Stimulated activated CD8-positive, alpha-beta memory T cell treated with anti-CD3 and anti-CD28 coated beads, Interleukin-4, amount 100 ng/mL, for 4 hours (primary cell): ENCODE measurements around the gene UBA1.

Experiments
- DNase-seq, 2 donors: peaks; one replicate each; pipeline ENCODE4 v3.0.0-alpha.2; 2020; ENCODE audit warnings: low read depth in 2 of 2, low spot score in 1 of 2

Gene UBA1

DNA sequence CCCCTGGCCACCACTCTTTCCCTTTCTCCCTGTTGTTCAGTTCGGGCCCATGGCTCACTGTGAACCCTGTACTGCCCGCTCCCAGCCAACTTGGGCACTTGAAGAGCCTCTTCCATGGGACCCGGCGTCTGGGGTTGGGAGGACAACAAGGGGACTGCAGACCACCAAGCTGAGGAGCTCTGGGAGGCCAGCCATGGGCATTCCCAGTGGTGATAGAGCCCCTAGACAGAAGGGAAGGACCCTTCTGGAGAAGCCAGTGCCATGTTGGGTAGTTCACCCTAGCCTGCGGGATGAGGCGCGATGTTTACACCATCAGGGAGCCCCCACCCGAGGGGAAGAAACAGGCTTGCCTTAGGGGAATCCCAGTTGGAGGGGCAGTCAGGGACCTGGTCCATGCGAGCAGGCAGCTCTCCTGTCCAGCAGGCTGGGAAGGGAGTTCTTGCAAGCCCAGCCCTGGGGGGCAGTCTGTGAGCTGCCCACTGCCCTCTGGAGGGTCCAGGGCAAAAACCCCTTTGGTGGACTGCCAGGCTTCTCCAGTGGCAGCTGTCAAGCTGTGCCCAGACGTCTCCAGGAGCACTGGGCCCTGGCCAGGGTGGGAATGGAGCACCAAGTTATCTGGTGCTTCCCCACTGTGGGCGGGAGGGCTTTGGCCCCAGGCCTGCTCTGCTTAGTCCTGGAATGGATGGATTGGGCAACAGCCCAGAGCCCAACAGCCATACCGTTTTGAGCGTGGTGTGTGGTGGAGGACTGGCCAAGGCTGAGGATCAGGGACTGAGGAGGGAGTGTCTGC lies 23.7 kb upstream of the UBA1 start:
- DNase-seq = no peak

DNA sequence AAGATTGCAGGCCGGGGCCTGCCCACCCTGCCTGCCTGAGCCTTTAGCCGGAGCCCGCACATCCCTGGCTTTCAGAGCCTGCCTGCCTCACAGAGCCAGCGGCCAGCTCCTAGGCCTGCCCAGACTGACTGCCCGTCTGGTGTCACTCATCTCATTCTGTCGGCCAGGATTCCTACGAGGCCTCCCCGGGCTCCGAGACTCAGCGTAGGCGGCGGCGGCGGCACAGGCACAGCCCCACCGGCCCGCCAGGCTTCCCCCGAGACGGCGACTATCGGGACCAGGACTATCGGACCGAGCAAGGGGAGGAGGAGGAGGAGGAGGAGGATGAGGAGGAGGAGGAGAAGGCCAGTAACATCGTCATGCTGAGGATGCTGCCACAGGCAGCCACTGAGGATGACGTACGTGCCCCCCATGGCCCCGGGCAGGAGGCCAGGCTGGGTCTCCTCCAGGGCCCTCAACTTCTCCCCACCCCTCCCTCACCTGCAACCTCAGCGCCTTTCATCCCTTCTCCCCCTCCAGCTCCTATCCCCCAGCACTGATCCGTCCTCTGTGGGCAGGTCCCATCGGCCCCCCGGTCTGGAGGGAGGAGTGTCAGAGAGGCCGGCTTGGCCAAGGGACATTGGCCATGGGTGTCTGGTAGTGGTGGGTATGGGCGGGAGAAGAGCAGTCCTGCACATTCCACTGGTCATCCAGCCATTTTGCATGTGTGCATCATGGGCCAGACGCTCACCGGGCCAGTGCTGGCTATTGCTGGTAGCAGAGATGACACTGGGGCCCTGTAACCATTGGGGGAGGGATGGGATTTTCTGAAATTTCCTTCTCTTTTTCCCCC lies 22.6 kb upstream of the UBA1 start:
- no peak for DNase-seq

DNA sequence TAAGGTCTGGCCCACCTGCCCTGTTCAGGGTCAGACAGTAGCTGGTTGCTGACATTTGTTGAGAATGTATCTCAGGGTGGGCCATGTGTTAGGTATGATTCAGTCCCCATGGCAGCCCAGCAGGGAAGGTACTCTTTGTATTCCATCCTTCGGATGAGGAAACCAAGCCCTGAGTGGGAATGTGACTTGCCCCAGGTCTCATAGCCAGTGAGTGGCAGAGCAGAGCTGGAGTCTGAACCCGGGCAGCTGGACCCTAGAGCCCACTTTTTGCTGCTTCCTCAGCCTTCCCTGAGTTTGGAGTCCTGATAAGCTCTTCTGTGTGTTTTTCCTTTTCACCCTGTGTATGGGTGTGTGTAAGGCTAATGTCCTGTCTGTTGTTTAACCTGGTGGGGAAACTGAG lies 21.6 kb upstream of the UBA1 start:
- DNase-seq = no peak

DNA sequence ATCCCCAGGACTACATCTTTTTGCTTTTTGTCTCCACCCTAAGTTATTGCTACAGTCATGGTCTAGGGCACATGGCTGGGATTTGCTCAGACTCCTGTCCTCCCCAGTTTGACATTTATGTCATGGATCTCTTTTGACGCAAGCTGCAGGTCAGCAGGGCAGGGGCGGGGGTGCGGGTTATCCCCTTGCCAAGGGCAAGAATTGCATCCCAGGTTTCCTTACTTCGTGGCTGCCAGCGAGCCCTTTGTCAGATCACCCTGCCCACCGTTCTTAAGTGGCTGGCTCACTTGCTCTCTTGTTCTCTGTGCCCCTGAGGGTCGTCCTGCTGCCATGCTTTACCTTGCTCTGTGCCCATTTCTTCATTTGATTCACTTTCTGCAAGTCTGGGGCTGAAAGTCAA lies 21.1 kb upstream of the UBA1 start:
- no peak for DNase-seq

DNA sequence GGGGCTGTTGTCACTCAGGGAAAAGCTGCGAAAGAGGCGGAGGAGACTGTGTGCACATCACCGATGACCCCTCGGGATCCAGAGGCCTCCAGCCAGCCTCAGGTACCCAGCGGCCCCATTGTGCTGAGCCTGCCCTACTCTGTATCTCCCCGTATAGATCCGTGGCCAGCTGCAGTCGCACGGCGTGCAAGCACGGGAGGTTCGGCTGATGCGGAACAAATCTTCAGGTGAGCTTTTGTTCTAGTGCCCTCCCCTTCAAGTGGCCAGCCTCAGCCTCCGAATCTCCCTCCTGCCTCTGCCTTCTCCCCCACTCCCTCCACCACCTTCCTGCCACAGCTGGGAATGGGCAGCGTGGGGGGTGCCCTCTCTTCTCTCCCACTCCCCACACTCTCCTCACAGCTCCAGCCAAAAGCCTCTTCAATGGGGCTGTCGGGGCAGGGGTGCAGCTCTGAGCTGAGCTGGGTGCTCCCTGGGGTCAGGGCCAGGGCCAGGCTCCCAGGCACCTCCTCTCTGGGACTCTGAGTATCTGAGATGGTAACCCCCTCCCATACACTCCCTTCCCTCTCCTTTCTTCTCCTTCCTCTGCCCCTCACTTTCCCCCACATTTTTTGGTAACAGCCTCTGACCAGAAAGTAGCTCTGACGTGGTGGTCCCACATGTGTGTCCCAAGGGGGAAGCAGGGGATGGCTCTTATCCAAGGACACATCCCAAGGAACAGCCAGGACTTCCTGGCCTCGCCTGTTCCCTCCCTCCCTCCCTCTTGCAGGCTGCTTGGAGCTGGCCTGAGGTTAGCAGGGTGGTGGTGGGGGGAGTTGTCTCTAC lies 20.4 kb upstream of the UBA1 start:
- DNase-seq = no peak

DNA sequence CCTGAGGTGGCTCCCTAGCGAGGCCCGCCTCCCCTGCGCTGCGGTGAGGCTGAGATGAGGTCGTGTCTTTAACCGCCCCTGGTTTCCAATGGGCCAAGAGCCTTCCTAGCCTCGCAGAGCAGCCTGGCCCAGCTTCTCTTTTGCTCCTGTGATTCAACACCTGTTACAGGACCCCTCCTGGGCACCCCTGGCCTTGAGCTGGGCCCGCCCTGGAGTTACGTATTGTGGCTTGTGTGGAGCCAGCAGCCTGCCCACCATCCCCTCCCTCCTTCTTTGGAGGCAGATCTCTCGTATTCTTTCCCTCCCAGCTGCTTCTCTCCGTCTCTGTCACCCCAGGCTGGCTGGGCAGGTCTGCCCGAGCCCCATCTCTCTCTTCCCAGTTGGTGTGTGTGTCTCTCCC lies 19.3 kb upstream of the UBA1 start:
- no peak for DNase-seq

DNA sequence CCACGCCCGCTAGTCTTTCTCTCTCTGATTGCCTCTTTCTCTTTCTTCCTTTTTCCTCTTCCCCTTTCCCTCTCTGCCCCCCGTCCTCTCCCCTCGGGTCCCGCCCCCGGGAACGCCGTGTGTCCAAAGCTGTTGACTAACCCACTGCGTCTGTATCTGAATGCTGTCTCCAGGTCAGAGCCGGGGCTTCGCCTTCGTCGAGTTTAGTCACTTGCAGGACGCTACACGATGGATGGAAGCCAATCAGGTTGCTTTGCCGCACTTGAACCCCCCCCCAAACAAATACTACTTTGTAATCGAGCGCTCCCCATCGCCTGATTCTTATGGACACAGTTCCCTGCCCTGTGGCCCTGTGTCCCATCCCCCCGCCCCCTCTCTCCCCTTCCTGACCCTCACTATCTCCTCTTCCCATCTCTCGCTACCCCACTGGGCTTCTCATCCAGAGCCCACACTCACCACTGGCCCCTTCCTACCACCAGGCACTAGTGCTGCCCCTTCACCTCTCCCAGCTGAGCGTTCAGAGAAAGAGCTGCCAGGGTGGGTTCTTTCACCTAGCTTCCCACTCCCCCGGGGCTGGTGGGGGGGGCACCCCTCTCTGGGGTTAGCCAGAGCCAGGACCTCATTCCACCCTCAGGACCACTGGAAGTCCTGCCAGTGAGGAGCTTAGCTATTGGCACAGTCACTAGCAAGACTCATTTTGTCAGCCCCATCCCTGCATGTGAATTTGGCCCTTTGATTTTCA lies 18.6 kb upstream of the UBA1 start:
- no peak for DNase-seq

DNA sequence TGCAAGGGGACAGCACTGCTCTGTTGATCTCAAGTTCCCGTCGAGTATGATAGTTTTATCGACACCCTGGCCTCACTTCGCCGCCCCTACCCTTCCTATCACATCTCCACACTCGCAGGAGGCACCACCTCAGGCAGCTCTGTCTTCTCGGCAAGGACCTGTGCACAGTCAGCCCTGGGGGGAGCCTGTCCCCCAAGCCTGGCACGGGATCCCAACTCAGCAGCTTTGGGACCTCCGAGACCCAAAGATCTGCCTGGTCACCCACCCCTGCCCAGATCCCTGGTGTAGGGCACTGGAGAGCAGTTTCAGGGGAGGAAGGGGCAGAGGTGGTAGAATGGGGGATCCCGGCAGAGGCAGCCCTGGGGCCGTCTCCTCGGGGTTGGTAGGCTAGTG lies 18.0 kb upstream of the UBA1 start:
- no peak for DNase-seq

DNA sequence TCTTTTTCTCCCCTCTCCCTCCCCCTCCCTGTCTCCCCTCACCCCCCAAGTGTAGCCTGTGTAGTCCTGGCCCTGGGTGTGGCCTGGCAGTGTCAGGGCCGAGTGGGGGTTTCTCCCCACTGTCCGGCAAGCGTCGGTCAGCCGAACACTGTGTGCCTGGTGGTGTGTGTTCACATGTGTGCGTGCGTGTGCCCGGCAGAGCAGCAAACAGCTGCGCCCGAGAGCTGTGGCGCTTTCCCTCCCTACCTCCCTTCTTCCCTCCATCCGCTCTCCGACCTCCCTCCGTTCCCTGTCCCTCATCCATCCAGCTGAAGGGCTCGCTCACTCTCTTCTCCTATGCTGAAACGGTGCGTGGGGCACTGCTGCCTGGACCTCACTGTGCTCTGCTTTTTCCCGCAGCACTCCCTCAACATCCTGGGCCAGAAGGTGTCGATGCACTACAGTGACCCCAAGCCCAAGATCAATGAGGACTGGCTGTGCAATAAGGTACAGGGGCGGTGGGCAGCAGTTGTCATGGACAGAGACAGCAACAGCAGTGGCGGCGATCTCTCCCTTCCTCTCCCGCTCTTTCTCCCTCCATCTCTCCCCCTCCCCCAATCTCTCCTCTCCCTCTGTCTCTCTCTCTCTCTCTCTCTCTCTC lies 17.4 kb upstream of the UBA1 start:
- no peak for DNase-seq

DNA sequence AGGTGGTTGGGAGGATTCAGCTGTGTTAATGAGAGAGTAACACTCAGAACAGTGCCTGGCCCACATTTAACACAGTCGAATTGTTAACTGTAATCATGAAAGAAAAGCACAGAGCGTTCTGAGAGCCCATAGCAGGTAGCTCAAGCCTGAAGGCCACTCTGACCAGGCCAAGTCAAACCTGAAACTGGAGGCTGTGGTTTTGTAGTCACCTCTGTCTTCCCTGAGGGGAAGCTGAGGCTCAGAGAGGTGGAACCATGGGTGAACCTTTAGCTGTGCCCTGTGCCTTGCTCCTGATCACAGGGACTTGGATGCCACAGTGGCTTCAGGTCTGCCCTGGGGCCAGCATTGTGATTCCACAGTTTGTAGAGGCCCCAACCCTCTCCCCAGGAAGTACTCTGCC lies 16.6 kb upstream of the UBA1 start:
- no peak for DNase-seq

DNA sequence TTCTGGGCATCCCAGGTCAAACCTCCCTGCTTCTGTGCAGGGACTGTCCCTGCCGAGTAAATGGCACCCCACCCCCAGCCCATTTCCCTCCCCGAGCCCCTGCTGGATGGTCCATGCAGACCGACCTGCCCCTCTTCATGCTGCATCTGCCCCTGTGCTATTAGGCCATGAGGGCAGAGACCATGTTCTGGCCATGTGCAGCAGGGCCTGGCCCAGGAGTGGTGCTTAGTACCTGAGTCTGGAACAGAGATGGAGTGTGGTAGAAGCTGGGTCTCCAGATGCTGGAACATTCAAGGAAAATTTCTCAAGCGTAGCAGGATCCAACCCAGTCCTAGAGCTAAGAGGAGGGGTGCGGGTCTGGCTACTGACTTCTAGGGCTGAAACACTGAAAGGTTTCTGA lies 15.3 kb upstream of the UBA1 start:
- no peak for DNase-seq

DNA sequence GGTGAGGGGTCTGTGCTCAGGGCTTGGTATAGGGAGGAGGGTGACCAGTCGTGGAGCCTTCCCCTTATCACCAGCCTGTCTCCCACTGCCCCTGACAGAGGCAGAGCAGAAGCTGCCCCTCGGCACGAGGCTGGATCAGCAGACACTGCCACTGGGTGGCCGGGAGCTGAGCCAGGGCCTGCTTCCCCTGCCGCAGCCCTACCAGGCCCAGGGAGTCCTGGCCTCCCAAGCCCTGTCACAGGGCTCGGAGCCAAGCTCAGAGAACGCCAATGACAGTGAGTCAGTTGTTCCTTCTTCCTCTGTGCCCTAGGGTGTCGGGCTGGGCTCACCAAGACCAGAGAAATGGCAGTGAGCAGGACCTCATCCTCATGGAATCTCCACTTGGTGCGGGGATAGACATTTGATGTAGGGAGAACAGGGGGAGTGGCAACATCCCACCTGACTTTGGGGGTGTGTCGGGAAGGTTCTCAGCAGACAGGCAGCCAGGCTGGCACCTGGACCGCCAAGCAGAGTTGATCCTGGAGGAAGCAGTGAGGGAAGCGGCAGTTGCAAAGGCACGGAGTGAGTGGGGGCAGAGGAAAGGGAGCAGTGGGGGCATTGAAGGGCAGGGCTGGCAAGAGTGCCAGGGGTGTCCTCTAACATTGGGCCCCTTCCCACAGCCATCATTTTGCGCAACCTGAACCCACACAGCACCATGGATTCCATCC lies 14.3 kb upstream of the UBA1 start:
- no peak for DNase-seq

DNA sequence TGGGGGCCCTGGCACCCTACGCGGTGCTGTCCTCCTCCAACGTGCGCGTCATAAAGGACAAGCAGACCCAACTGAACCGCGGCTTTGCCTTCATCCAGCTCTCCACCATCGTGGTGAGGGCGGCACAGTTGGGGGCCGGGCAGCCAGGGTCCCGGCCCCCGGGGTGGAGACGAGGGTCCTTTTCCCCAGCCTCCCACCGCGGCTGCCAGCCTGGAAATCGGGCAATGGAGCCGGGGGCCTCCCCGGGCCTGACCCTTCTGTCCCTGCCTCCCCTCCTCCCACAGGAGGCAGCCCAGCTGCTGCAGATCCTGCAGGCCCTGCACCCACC lies 13.7 kb upstream of the UBA1 start:
- DNase-seq = no peak

DNA sequence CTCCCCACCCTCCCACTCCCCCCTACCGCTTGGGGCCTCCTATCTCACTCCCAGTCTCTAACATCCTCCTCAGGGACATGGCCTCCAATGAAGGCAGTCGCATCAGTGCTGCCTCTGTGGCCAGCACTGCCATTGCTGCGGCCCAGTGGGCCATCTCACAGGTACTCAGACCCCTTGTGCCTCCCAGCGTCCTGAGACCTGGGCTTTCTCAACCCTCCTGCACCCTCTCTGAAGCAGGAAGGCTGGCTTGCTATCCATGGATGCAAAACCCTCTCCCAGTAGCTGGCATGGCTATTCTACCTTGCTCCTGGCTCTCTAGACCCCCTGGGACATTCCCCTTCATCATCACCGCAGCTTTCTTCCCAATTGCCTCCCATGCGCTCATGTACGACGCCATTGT lies 13.3 kb upstream of the UBA1 start:
- DNase-seq = no peak

DNA sequence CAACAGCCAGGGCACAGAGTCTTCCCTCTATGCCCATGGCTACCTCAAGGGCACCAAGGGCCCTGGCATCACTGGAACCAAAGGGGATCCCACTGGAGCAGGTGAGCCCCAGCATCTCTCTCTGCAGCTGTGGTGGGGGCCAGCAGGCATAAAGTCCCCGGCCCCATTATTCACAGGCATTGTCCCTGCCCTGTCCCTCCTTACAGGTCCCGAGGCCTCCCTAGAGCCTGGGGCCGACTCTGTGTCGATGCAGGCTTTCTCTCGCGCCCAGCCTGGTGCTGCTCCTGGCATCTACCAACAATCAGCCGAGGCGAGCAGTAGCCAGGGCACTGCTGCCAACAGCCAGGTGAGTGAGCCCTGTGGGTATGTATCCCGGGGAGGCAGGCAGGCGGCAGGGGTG lies 12.3 kb upstream of the UBA1 start:
- no peak for DNase-seq

DNA sequence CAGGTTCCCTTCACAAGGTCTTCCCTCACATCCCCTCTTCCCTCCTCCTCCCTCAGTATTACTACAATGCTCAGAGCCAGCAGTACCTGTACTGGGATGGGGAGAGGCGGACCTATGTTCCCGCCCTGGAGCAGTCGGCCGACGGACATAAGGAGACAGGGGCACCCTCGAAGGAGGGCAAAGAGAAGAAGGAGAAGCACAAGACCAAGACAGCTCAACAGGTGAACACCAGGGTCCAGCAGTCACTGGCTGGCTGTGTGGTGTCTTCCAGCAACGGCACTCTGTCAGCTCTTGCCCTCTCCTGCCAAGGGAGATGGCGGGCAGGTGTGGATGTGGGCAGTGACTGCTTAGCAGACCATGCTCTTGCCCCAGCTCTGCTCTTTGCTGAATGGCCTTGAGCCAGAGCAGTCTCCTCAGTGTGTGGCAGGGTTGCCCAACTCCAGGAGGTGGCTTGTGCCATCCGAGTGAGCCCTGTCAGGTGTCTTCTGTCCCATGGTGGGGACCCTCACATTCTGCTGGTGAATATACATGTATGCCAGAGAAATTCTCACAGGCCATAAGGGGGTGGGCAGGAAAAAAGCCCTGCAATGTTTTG lies 11.4 kb upstream of the UBA1 start:
- no peak for DNase-seq

DNA sequence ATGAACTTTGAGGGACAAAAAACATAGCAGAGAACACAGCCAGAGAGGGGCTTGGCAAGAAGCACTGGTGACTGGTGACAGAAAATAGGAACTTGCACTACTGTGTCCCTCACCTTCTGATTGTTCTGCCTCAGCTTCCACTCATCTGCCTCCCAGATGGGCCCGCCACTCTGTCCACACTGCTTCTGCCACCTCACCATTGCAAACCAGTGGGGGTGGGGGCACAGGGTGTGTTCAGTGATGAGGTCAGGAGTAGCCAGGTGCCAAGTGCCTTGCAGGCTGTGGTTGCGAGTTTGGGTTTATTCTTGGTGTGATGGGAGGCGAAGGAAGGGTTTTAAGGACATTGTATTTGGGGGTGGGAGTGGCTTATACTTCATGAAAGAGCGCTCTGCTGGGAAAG lies 9.1 kb upstream of the UBA1 start:
- no peak for DNase-seq

DNA sequence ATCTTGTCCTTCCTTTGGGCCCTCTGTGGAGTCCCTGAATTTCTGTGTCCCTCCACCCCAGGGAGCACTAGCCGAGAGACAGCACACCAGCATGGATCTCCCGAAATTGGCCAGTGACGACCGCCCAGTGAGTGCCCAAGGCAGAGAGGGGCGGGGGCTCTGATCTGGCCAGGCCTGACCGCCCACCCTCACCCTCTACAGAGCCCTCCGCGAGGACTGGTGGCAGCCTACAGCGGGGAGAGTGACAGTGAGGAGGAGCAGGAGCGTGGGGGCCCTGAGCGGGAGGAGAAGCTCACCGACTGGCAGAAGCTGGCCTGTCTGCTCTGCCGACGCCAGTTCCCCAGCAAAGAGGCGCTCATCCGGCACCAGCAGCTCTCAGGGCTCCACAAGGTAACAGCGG lies 8.4 kb upstream of the UBA1 start:
- no peak for DNase-seq

DNA sequence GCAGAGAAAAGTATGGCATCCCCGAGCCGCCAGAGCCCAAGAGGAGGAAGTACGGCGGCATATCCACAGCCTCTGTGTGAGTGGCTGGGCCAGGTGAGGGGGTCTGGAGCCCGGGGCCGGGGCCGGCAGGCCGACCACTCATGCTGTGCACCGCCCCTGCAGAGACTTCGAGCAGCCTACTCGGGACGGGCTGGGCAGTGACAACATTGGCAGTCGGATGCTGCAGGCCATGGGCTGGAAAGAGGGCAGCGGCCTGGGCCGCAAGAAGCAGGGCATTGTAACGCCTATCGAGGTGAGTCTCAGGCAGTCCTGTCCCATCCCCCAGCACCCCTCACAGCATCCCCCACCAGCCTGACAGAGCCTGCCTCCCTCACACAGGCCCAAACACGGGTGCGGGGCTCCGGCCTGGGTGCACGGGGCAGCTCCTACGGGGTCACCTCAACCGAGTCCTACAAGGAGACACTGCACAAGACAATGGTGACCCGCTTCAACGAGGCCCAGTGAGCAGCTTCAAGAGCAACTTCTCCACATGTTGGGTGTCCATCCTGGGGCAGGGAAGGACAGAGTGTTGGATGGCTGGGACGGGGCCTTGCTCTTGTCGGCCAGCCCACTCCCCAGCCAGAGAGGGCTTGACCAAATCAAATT lies 7.4 kb upstream of the UBA1 start:
- no peak for DNase-seq
